Fibroblast of villous mesenchyme (primary cell): Measurements from ENCODE around the gene UBE2V1. TPM values are rescaled to one million over a fixed set of nuclear protein-coding genes. Genes with fewer than 3 reads are reported as not detected.

Experiments used
- DNase-seq: peaks from one replicate; pipeline ENCODE4 v3.0.0-alpha.2; 2010; ENCODE audit warnings: low read depth
- H3K4me3 ChIP-seq: 2 replicates; pipeline ENCODE4 v1.5.1; 2011; ENCODE audit warnings: low read depth, mild to moderate bottlenecking, low read length
- CTCF ChIP-seq: IDR thresholded peaks from 2 replicates; pipeline ENCODE4 v1.5.1; 2012; ENCODE audit warnings: low read depth, mild to moderate bottlenecking, low read length; ENCODE audit not compliant: insufficient read depth
- total RNA-seq: library from RNA; depleted of rRNA; stranded (reverse); fragments of >200 nt; gene quantifications from 2 replicates; pipeline ENCODE4 v1.2.3, GENCODE V29; 2012

Gene UBE2V1
- total RNA-seq, 1 donor, result 88.1 TPM

GRCh38 chr20:50041246-50041873 lies 71.6 kb downstream of the UBE2V1 start:
- H3K4me3 ChIP-seq, result no peak overlapping the region
- no peak for TF ChIP-seq CTCF
- DNase-seq, result no peak

- no peak for DNase-seq
- no peak overlapping the region for H3K4me3 ChIP-seq
- no peak for TF ChIP-seq CTCF
Observed at GRCh38 chr20:50040432-50041245, 72.3 kb downstream of the UBE2V1 start.

DNA sequence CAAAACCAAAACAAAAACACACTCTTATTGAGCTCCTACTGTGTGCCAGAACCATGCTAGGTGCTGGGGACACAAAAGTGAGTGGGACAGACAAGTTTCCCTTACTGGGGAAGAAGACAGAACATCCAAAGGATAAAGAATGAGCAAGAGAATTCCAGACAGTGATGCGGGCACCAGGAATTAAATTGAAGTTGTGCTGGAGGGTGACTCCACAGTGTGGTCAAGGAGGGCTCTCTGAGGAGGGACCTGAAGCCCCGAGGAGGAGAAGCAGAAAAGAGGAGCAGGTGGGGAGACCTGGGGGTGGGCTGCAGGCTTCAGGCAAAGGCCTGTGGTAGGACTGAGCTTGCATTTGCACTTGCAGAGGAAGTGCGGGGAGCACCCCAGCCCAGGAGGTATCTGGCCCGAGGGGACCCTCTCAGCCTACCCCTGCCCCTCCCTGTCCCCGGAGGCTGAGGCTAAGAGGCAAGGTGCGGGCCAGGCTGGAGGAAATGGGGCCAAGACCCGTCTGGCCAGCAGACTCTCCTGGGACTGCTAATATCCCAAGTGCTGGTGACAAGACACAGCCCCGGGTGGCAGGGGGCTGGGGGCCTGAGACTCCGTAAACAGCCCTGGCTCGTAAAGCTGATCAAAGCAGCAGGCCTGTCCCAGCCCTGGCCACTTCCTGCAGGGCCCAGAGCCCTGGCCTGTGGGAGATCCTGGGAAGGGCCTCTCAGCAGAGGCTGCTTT lies 73.1 kb downstream of the UBE2V1 start:
- no peak overlapping the region for H3K4me3 ChIP-seq
- peak; percentile 46 for DNase-seq
- no peak for TF ChIP-seq CTCF

- no peak overlapping the region for H3K4me3 ChIP-seq
- DNase-seq, result no peak
- no peak for TF ChIP-seq CTCF
Observed at GRCh38 chr20:50038574-50038991, 74.4 kb downstream of the UBE2V1 start.

- no peak for TF ChIP-seq CTCF
- H3K4me3 ChIP-seq, result no peak overlapping the region
- no peak for DNase-seq
Observed at GRCh38 chr20:50038169-50038568, 74.8 kb downstream of the UBE2V1 start.

DNA sequence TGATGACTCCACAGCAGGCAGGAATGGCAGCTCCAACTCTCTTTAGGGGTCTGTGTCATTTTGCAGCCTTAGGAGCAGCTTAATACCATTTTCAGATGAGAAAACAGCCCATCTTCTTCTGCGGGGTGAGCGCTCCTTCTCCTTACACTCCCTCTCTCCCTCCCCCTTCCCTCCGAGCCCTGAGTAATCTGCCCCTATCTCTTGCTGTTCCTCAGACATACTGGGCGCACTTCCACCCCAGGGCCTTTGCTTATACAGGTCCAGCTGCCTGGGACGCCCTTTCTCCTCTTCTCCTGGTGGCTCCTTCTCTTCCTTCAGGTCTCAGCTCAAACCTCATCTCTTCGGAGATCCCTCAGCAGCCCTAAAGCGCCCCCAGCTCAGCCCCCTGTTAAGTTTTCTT lies 75.4 kb downstream of the UBE2V1 start:
- DNase-seq, result no peak
- no peak for TF ChIP-seq CTCF
- H3K4me3 ChIP-seq, result no peak overlapping the region
